H7 (cell line): ENCODE results near the gene KIZ. TPM values are rescaled to one million over a fixed set of nuclear protein-coding genes. Genes with fewer than 3 reads are reported as not detected.

Source experiments
- DNase-seq: peaks from one replicate; pipeline ENCODE4 v3.0.0; 2012
- H3K27me3 ChIP-seq: 2 replicates; pipeline ENCODE4 v1.6.0; 2011; ENCODE audit warnings: mild to moderate bottlenecking, low read length; ENCODE audit not compliant: control insufficient read depth, insufficient read depth
- H3K36me3 ChIP-seq: replicated peaks from 2 replicates; pipeline ENCODE4 v1.5.1; 2011; ENCODE audit warnings: low read length; ENCODE audit not compliant: control insufficient read depth, insufficient read depth
- H3K4me3 ChIP-seq: 2 replicates; pipeline ENCODE4 v1.5.1; 2011; ENCODE audit warnings: low read depth, mild to moderate bottlenecking, control low read depth, low read length, moderate library complexity; ENCODE audit not compliant: insufficient read depth
- total RNA-seq: library from RNA; depleted of rRNA; stranded (reverse); fragments of >200 nt; shearing (Covaris generic); gene quantifications from 2 replicates; pipeline ENCODE4 v1.2.3, GENCODE V29; 2014; rRNA removed

Gene KIZ
- total RNA-seq, 1 experiment from 2014 or later, result 18.0 TPM

GRCh38 chr20:21286775-21287174, 160.9 kb downstream of the KIZ start:
- no peak overlapping the region for H3K4me3 ChIP-seq
- H3K36me3 ChIP-seq, result no peaks in the 10 kb centered on the region
- H3K27me3 ChIP-seq, result no peaks in the 10 kb centered on the region
- DNase-seq, result no peak

GRCh38 chr20:21288587-21289370, 162.9 kb downstream of the KIZ start:
- DNase-seq, result no peak
- H3K36me3 ChIP-seq, result no peaks in the 10 kb centered on the region
- H3K27me3 ChIP-seq, result no peaks in the 10 kb centered on the region
- no peak overlapping the region for H3K4me3 ChIP-seq

- Histone ChIP-seq H3K4me3 (no peak overlapping the region), H3K27me3 (no peaks in the 10 kb centered on the region), H3K36me3 (no peaks in the 10 kb centered on the region)
- no peak for DNase-seq
These were observed 163.8 kb downstream of the KIZ start for GRCh38 chr20:21289651-21290050.

GRCh38 chr20:21291026-21291425, 165.1 kb downstream of the KIZ start:
- H3K27me3 ChIP-seq, result no peaks in the 10 kb centered on the region
- H3K36me3 ChIP-seq, result no peaks in the 10 kb centered on the region
- no peak for DNase-seq
- H3K4me3 ChIP-seq, result no peak overlapping the region

- Histone ChIP-seq H3K4me3 (no peak overlapping the region), H3K36me3 (no peaks in the 10 kb centered on the region), H3K27me3 (no peaks in the 10 kb centered on the region; the same call in 1 of the 2 replicates)
- no peak for DNase-seq
These were observed 168.9 kb downstream of the KIZ start for GRCh38 chr20:21294755-21295154.

Other genes starting within 250 kb of the KIZ start
- 3.7 and 5.4 TPM in 2 replicates for gene LINC00237, start 19.7 kb upstream of the KIZ start, total RNA-seq
- 137 and 143 TPM in 2 replicates for gene XRN2, start 177.2 kb downstream of the KIZ start, total RNA-seq